Stimulated activated CD8-positive, alpha-beta memory T cell treated with anti-CD3 and anti-CD28 coated beads, Interleukin-4, amount 100 ng/mL, for 1 hour (primary cell): ENCODE measurements around the gene MALRD1.
"Not testable (repeated sequence)": the region's sequence is repeated elsewhere in the genome, so short reads cannot be mapped to it uniquely, and the experiment has no call there.

Experiments used
- DNase-seq, 2 donors: peaks; one replicate each; pipeline ENCODE4 v3.0.0-alpha.2; 2020; ENCODE audit warnings: low read depth in 2 of 2, low spot score in 1 of 2

Gene MALRD1

GRCh38 chr10:19488592-19489280 lies 440.1 kb downstream of the MALRD1 start:
- DNase-seq: no peak

DNA sequence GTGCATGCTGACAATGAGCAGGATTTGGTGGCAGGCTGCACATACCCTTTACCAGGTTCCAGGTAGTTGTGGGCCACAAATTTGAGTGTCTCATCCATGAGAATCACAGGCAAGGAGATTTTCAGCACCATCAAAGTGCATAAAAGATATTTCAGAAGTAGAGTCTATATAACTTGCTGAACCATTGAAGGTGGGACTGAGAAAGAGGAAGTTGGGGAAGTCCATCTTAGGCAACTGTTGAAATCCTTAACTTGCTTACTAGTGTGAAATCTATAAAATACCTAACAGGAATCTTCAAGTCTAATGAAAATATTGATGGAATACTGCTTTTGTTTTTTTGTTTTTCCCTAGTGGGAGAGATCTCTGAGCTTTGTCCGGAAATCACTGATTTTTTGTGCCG lies 442.6 kb downstream of the MALRD1 start:
- DNase-seq: no peak

- DNase-seq: no peak
Measured at GRCh38 chr10:19493917-19494316, 445.3 kb downstream of the MALRD1 start.

DNA sequence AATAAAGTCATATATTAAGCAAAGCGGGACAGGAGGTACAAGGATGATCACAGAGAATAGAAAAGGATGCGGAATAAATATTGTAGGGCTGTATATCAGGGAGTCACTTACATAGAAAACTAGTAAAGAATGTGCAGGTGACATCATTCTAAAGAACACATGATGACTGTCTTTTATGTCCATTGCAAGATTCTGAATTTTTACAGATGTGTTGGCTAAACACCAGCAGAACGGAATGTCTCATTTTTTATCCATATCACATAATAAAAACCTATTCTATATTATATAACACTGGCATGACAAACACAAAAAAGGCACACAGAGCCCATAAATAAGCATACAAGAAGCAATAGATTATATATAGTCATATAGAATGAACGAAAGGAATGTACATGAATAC lies 448.4 kb downstream of the MALRD1 start:
- DNase-seq: no peak

- no peak for DNase-seq
Measured at GRCh38 chr10:19498393-19499290, 450.0 kb downstream of the MALRD1 start.

- DNase-seq: no peak
Measured at GRCh38 chr10:19499291-19499770, 450.7 kb downstream of the MALRD1 start.

DNA sequence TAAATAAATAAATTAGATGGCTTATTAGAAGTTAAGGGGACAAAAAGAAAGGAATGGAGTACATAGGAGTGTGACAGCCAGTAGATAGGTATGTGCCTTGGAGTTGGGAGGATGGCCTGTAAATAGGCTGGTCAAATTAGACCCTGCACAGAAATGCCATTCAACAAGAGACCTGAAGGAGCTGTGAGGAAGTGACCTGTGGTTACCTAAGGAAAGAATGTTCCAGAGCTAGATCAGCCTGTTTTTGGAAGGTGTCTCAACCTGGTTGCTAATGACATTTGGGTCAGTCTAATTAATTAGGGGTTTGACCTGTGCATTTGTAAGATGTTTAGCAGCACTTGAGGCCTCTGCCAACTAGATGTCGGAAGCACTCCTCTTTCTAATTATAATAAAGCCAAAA lies 452.4 kb downstream of the MALRD1 start:
- DNase-seq: no peak

GRCh38 chr10:19505320-19506312 lies 457.0 kb downstream of the MALRD1 start:
- DNase-seq: no peak

DNA sequence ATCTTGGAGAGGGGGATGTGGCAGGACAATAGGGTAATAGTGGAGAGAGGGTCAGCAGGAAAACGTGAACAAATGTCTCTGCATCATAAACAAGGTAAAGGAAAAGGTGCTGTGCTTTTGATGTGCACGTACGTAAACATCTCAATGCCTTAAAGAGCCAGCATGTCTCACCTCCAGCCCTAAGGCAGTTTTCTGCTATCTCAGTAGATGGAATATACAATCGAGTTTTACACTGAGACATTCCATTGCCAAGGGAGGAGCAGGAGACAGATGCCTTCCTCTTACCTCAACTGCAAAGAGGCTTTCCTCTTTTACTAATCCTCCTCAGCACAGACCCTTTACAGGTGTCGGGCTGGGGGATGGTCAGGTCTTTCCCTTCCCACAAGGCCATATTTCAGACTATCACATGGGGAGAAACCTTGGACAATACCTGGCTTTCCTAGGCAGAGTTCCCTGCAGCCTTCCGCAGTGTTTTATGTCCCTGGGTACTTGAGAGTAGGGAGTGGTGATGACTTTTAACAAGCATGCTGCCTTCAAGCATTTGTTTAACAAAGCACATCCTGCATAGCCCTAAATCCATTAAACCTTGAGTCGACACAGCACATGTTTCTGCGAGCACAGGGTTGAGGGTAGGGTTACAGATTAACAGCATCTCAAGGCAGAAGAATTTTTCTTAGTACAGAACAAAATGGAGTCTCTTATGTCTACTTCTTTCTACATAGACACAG lies 461.6 kb downstream of the MALRD1 start:
- DNase-seq: not testable (repeated sequence)

DNA sequence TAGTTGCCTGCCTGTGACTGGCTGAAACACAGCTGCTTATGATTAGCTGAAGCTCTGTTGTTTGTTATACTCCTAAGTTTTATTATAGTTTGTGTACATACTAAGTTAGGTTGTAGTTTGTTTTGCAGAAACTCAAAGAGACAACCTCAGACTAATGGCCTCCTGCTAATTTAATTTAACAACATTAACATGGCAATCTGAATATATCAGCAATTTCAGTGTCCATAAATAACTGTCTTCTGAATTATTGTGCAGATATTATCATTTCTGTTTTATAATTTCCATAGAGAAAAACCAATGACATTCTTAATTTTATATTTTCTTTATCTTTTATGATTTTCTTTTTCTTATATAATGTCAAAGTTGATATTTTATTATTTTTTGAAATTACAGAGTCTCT lies 469.5 kb downstream of the MALRD1 start:
- DNase-seq: no peak

DNA sequence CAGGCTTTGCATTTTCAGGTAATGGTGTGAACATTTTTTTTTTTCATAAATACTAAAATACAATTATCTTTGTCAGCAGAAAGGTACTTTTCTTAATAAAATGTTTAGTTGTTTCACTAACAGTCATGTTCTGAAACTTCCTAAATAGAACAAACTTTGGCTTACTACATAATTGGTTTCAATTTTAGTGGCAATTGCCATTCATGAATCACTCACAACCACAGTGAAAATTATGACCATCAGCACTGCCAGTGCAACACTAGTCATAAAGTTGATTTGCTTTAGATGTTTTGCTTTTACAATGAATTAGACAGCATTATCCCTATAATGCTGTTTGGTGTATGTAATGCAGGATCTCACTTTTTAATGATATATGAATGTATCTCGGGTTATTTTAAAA lies 470.0 kb downstream of the MALRD1 start:
- no peak for DNase-seq

DNA sequence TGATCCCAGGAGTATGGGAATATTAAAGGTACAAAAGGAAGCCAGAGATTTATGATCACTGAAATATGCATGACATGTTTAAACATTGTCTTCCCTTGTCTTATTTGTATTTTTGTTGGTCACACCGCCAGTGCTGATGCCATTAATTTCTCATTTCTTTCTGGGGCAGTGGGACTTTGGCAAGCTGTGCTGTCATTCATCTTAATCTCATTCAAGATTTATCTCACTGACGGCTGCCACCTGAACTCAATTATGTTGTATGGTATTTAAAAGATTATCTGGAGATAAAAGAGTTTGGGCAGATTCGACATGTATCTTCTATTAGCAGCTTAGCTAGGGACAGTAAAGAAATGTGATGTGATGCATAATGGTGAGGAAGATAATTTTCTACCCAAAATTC lies 482.7 kb downstream of the MALRD1 start:
- no peak for DNase-seq

- DNase-seq: no peak
Measured at GRCh38 chr10:19532411-19532810, 483.8 kb downstream of the MALRD1 start.

GRCh38 chr10:19541299-19541698 lies 492.7 kb downstream of the MALRD1 start:
- DNase-seq: no peak

DNA sequence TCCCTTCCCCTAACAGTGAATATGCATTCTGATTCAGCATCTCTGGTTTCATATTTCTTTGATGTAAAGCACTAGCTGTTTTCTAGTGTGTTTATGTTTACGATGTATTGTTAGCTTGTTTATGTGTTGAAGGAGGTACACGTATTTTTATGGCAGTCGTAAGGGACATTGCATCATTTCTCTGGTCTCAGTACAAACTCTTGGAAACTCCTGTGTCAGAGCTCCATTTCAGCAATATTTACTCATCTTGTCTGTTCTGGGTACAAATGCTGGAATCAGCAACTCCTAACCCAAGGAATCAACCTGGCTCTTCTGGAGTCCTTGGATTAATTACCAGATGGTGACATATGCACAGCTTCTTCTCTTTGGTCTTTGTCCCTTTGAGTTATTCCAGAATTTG lies 497.6 kb downstream of the MALRD1 start:
- no peak for DNase-seq

GRCh38 chr10:19549503-19549902 lies 500.9 kb downstream of the MALRD1 start:
- no peak for DNase-seq

GRCh38 chr10:19556666-19557065 lies 508.1 kb downstream of the MALRD1 start:
- DNase-seq: no peak

- no peak for DNase-seq
Measured at GRCh38 chr10:19561181-19561580, 512.6 kb downstream of the MALRD1 start.

DNA sequence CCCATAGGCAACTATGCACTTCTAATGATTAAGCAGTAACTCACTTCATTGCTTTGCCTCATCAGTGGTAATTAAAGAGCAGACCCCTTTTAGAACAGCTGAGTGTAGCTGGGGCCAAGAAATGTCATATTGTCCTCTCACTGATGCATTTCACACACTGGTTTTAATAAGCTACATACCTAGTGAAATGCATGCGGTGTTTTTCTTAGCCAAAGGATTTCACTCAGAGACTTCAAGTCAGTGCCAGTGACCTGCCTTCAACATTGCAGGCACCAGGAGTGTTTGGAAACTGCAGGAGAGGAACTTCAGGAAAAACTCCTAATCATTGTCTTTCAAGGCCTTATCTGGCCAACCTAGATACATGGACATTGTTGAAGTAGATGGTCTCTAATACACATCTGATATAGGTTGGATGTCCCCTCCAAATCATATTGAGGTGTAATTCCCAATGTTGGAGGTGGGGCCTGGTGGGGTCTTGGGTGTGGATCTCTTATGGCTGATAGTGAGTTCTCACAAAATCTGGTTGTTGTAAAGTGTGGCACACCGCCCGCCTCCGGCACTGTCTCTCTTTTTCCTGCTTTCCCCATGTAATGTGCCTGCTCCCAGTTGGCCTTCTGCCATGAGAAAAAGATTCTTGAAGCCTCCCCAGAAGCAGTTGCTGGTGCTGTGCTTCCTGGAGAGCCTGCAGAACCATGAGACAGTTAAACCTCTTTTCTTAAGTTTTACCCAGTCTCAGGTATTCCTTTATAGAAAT lies 515.0 kb downstream of the MALRD1 start:
- no peak for DNase-seq

- DNase-seq: no peak
Measured at GRCh38 chr10:19570120-19570519, 521.5 kb downstream of the MALRD1 start.
